GM12878 (cell line): ENCODE measurements around the gene FAM81A. TPM values are rescaled to one million over a fixed set of nuclear protein-coding genes. Genes with fewer than 3 reads are reported as not detected.
A peak's percentile ranks its signal among the peaks of the same experiment; 100 is the strongest.

Experiments
- ATAC-seq: fragments of 200-7000 bp; cut with Tn5 transposase; 3 replicates; pipeline ENCODE4 v1.9.1; 2020; ENCODE audit warnings: mild to moderate bottlenecking, moderate library complexity
- BruUV-seq: library from RNA; stranded (reverse); fragments of 400-500 nt; replicated peaks from 2 replicates; lab custom pipeline; 2021; lab: Mats Ljungman, UMichigan
- CTCF ChIA-PET: fragments of 300-600 bp; sonication (Branson Sonifier 250); formaldehyde crosslinking; extraction: SDS; loops from one replicate; lab custom pipeline; 2021; ENCODE audit warnings: inconsistent platforms; lab: Yijun Ruan, JAX
- POLR2A ChIA-PET: fragments of 350-600 bp; formaldehyde crosslinking; extraction: SDS; loops from one replicate; lab custom pipeline; 2021; ENCODE audit warnings: inconsistent platforms; lab: Charles Lee
- RAD21 ChIA-PET: fragments of 300-600 bp; sonication (Branson Sonifier 250); formaldehyde crosslinking; loops from one replicate; lab custom pipeline; 2023; ENCODE audit warnings: antibody characterized with exemption; ENCODE audit not compliant: unreplicated experiment; lab: Charles Lee
- SMC1A ChIA-PET: fragments of 300-600 bp; sonication (Branson Sonifier 250); formaldehyde crosslinking; loops from one replicate; lab custom pipeline; 2023; ENCODE audit not compliant: unreplicated experiment, uncharacterized antibody; lab: Charles Lee
- DNase-seq: peaks from one replicate; pipeline ENCODE4 v3.0.0-alpha.2; 2011; ENCODE audit warnings: low read depth, low spot score
- FAIRE-seq: peaks from 3 replicates; lab custom pipeline; 2011; peaks lifted over from hg19 to GRCh38; lab: Jason Lieb, UNC
- H2AFZ ChIP-seq: 2 replicates; pipeline ENCODE4 v1.6.0; 2011; ENCODE audit warnings: low read depth, low read length, control low read depth; ENCODE audit not compliant: control insufficient read depth
- H3K27ac ChIP-seq: 2 replicates; pipeline ENCODE4 v1.5.1; 2011; ENCODE audit warnings: control low read depth; ENCODE audit not compliant: control insufficient read depth, insufficient read depth
- H3K27me3 ChIP-seq, 2 experiments: replicated peaks in 1 of 2; 2 replicates each; pipeline versions ENCODE4 v1.6.0 to v1.6.1; 2011; ENCODE audit warnings: low read length in 1 of 2; ENCODE audit not compliant: control insufficient read depth in 2 of 2, insufficient read depth in 2 of 2
- H3K36me3 ChIP-seq, 2 experiments: 2 replicates each; pipeline ENCODE4 v1.5.1; 2011; ENCODE audit warnings: low read length in 1 of 2; ENCODE audit not compliant: control insufficient read depth in 2 of 2, insufficient read depth in 2 of 2
- H3K4me1 ChIP-seq: 2 replicates; pipeline ENCODE4 v1.6.1; 2011; ENCODE audit warnings: mild to moderate bottlenecking, low read length, moderate library complexity, mixed read lengths; ENCODE audit not compliant: control insufficient read depth, insufficient read depth
- H3K4me2 ChIP-seq: 2 replicates; pipeline ENCODE4 v1.6.0; 2011; ENCODE audit warnings: control low read depth; ENCODE audit not compliant: control insufficient read depth, insufficient read depth
- H3K4me3 ChIP-seq: fragments of 200-600 bp; sonication (generic); 2 replicates; pipeline ENCODE4 v1.5.1; 2016
- H3K79me2 ChIP-seq: 2 replicates; pipeline ENCODE4 v1.6.0; 2011; ENCODE audit warnings: low read length; ENCODE audit not compliant: control insufficient read depth, insufficient read depth
- H3K9ac ChIP-seq: 2 replicates; pipeline ENCODE4 v1.8.0; 2011; ENCODE audit warnings: low read length, control low read depth, mixed read lengths; ENCODE audit not compliant: control insufficient read depth, insufficient read depth
- H3K9me3 ChIP-seq: replicated peaks from 3 replicates; pipeline ENCODE4 v1.5.1; 2011; ENCODE audit warnings: mild to moderate bottlenecking, low read length; ENCODE audit not compliant: control insufficient read depth, insufficient read depth
- H4K20me1 ChIP-seq: 2 replicates; pipeline ENCODE4 v1.6.0; 2011; ENCODE audit not compliant: control insufficient read depth, insufficient read depth
- CREB1 ChIP-seq: IDR thresholded peaks from 2 replicates; pipeline ENCODE4 v1.6.1; 2012; ENCODE audit warnings: low read depth, mild to moderate bottlenecking, inconsistent platforms
- CREM ChIP-seq: IDR thresholded peaks from 2 replicates; pipeline ENCODE4 v1.6.1; 2014; ENCODE audit warnings: antibody characterized with exemption, low read depth
- CUX1 ChIP-seq: IDR thresholded peaks from 2 replicates; pipeline ENCODE4 v1.6.1; 2012; ENCODE audit warnings: improper control_type of control experiment, low read depth, low read length; ENCODE audit not compliant: insufficient replicate concordance
- E4F1 ChIP-seq: fragments of 450-650 bp; IDR thresholded peaks from 2 replicates; pipeline ENCODE4 v1.6.1; 2018; ENCODE audit warnings: borderline replicate concordance, mild to moderate bottlenecking; ENCODE audit not compliant: partially characterized antibody
- EED ChIP-seq: sonication (generic); IDR thresholded peaks from 2 replicates; pipeline ENCODE4 v1.6.1; 2016; ENCODE audit warnings: antibody characterized with exemption, low read depth
- RUNX3 ChIP-seq: IDR thresholded peaks from 2 replicates; pipeline ENCODE4 v1.6.1; 2012; ENCODE audit warnings: low read length, inconsistent platforms
- SIN3A ChIP-seq: IDR thresholded peaks from 2 replicates; pipeline ENCODE4 v1.6.1; 2012; ENCODE audit warnings: low read depth, low read length, improper control_type of control experiment
- SPI1 ChIP-seq: IDR thresholded peaks from 2 replicates; pipeline ENCODE4 v1.6.1; 2011; ENCODE audit warnings: low read depth, mild to moderate bottlenecking, low read length, moderate library complexity, borderline replicate concordance; ENCODE audit not compliant: insufficient read depth
- TCF3 ChIP-seq: IDR thresholded peaks from 2 replicates; pipeline ENCODE4 v1.6.1; 2012; ENCODE audit warnings: low read depth, mild to moderate bottlenecking, low read length, borderline replicate concordance; ENCODE audit not compliant: insufficient read depth
- WGBS: methylation state at CpG from one replicate; pipeline ENCODE4 v1.1.6; 2016; ENCODE audit warnings: low lambda C conversion rate; ENCODE audit not compliant: insufficient replicate concordance, insufficient coverage; ENCODE audit errors: missing lambda C conversion rate; 5-methylcytosine and 5-hydroxymethylcytosine counted together
- in situ Hi-C: fragments of 300-500 bp; cut with MboI; formaldehyde crosslinking; loops from 9 replicates; pipeline ENCODE4 v1.14.3; 2018; ENCODE audit warnings: mixed read lengths
- intact Hi-C: fragments of 100-400 bp; cut with micrococcal nuclease; formaldehyde crosslinking; loops from one replicate; pipeline ENCODE4 v1.14.2; 2022; ENCODE audit not compliant: unreplicated experiment
- polyA plus RNA-seq, 11 experiments: library from polyadenylated mRNA; depleted of rRNA in 4 of 11; unstranded in 6 of 11; stranded (reverse) in 5 of 11; fragments of >200 nt; fragmentation: Nextera tagmentation in 4 of 11; fragmentation: Illumina TruSeq in 1 of 11; extraction: Ambion mirVana in 4 of 11; extraction: Trizol in 1 of 11; gene quantifications; 1 replicate in 1 of 11; 2 replicates in 10 of 11; pipeline versions ENCODE4 v1.2.1 to v1.2.3, GENCODE V29; 2011 to 2016; ENCODE audit warnings: inconsistent platforms in 2 of 11, missing spikeins in 2 of 11, low read depth in 1 of 11
- total RNA-seq, 4 experiments: library from RNA; depleted of rRNA in 3 of 4; stranded (reverse); fragments of >200 nt in 3 of 4; fragmentation: Illumina TruSeq in 1 of 4; extraction: Trizol in 1 of 4; gene quantifications; 2 replicates each; pipeline versions ENCODE4 v1.2.1 to v1.2.3, GENCODE V29; 2013 to 2021

FAM81A gene
- total and polyA plus RNA-seq, 10 of the 15 experiments (the other 5 are each of a cell fraction or from before 2014, with no cell fraction given) = 0.18 to 34.5 (median 16.2) TPM

GRCh38 chr15:59439576-59439975 lies 1.6 kb downstream of the FAM81A start (continued):
- TF ChIP-seq CUX1 = no peak
- TF ChIP-seq, all 136 proteins: peak for 0

GRCh38 chr15:59443341-59444072 lies 5.5 kb downstream of the FAM81A start:
- H2AFZ ChIP-seq = no peak overlapping the region
- peak; percentile 82 for ATAC-seq
- H3K4me1 ChIP-seq = peaks cover 24% of the 10 kb centered on the region
- RAD21 ChIA-PET = no interaction called here
- CTCF ChIA-PET = no interaction called here
- FAIRE-seq = no peak
- POLR2A ChIA-PET = interaction anchor here (0.6 kb wide), 1 partner anchor 261 kb away, joined by 3 read pairs; no protein-coding TSS in a partner anchor
- H3K79me2 ChIP-seq = peaks cover 1% of the 10 kb centered on the region
- H3K4me3 ChIP-seq = no peak overlapping the region
- peak; percentile 9; the same call in 1 of the 2 replicates for TF ChIP-seq RUNX3
- TF ChIP-seq SPI1 = peak; percentile 22; the same call in 1 of the 2 replicates
- TF ChIP-seq TCF3 = 0 out of 2 replicates have a peak, but pooled peaks have one; percentile 8
- 0 out of 2 replicates have a peak, but pooled peaks have one; percentile 51 for TF ChIP-seq EED
- TF ChIP-seq CREB1 = peak; percentile 46; the same call in 1 of the 2 replicates
- no peak for TF ChIP-seq SIN3A
- no peak for TF ChIP-seq E4F1
- 0 out of 2 replicates have a peak, but pooled peaks have one; percentile 35 for TF ChIP-seq CREM
- WGBS = 32% methylated on average over 8 of the region's 8 CpGs
- H3K9ac ChIP-seq = no peak overlapping the region
- no peak overlapping the region for H3K27ac ChIP-seq
- no peaks in the 10 kb centered on the region for H3K27me3 ChIP-seq
- no peaks in the 10 kb centered on the region for H3K9me3 ChIP-seq
- SMC1A ChIA-PET = interaction anchor here (0.8 kb wide), 1 partner anchor 12 kb away, joined by 3 read pairs; no protein-coding TSS in a partner anchor
- intact Hi-C loops (no loop called here), in situ Hi-C loops (no loop called here)
- H4K20me1 ChIP-seq = no peaks in the 10 kb centered on the region
- H3K36me3 ChIP-seq = no peaks in the 10 kb centered on the region
- no TSS peak for BruUV-seq
- no peak overlapping the region; the same call in 1 of the 2 replicates for H3K4me2 ChIP-seq
- DNase-seq = peak; percentile 31
